Measurements from ENCODE around the gene TUBB2A.

TUBB2A gene

DNA sequence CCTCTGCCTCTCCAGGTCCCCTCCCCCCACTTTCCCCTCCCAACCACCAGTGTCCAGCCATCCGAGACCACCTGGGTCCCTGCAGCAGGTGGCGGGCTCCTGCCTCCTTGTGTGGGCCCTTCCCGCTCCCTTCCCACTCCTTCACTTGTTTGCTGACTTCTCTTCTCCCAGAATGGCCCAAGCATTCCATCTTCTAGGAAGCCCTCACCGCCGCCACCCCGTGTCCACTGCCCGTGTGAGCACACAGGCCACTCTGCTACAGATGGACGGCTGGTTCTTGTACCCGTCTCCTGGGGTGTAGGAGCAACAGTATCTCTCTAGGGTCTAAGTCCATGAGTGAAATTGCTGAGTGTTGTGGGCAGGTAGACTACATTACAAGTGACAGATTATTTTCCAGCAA, 23.8 kb downstream of the TUBB2A start:
- no peak overlapping the region for H3K4me3 ChIP-seq (replicated peaks; ENCODE audit: low read depth, low read length)
- no peak for DNase-seq (ENCODE audit: low read depth)
- TF ChIP-seq, protein P1, sequence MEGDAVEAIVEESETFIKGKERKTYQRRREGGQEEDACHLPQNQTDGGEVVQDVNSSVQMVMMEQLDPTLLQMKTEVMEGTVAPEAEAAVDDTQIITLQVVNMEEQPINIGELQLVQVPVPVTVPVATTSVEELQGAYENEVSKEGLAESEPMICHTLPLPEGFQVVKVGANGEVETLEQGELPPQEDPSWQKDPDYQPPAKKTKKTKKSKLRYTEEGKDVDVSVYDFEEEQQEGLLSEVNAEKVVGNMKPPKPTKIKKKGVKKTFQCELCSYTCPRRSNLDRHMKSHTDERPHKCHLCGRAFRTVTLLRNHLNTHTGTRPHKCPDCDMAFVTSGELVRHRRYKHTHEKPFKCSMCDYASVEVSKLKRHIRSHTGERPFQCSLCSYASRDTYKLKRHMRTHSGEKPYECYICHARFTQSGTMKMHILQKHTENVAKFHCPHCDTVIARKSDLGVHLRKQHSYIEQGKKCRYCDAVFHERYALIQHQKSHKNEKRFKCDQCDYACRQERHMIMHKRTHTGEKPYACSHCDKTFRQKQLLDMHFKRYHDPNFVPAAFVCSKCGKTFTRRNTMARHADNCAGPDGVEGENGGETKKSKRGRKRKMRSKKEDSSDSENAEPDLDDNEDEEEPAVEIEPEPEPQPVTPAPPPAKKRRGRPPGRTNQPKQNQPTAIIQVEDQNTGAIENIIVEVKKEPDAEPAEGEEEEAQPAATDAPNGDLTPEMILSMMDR (IDR thresholded peaks at IDR 0.05; ENCODE audit: low read length, missing control alignments), result no peak

GRCh38 chr6:3131695-3132094, 25.6 kb downstream of the TUBB2A start:
- H3K4me3 ChIP-seq (replicated peaks; ENCODE audit: low read depth, low read length), result no peak overlapping the region
- no peak for DNase-seq (ENCODE audit: low read depth)
- TF ChIP-seq, protein P1 (IDR thresholded peaks at IDR 0.05; ENCODE audit: low read length, missing control alignments), result no peak

DNA sequence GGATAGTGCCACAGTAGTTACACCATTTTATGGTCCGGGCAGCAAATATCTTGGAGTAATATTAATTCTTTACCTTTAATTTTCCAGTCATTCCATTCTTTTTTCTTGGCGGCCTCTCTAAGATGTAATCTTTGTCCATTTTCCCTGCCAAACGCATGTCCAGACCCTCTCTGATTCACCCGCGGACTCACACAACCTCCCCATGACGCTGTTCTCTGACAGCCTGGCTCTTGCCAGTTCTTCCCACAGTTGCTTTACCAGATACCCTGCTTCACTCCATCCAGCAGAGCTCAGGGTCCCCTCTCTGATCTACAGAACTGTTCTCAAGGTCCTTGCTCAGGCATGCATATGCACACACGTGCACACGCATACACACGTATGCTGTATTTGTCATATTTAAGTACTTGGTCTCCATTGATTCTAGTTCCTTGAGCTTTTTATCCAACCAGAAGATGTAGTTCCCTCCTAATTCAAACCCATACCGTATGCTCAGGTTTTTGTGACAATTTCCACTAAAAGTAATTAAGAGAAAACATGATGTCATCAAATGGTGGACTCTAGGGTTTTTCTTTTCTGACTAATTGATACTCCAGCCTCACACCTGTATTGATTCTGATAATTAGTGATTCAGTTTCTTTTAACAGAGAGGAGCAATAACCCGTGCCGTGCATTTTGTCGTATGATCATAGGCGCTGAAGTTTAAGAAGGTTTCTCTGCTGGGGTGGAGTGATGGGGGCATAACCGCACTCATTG, 28.8 kb downstream of the TUBB2A start:
- TF ChIP-seq, protein P1 (IDR thresholded peaks at IDR 0.05; ENCODE audit: low read length, missing control alignments), result no peak
- H3K4me3 ChIP-seq (replicated peaks; ENCODE audit: low read depth, low read length), result no peak overlapping the region
- DNase-seq (ENCODE audit: low read depth), result no peak

DNA sequence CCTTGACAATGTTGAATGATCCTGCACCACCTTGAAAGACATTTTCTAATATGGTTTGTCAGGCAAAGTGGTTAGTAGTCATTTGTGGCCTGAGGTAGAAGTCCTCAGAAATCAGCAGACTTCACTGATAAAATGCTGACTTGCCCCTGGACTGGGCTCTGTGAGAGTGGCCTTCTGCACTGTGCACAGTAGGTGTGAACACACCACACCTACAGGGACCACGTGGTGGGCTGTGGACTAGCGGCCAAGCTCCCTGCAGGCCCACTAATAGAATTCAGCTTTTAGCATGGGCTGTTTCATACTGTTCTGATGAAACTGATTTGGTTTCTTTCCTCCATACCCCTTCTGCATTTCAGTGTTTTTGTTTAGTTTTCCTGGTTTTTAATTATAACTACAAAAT, 31.5 kb downstream of the TUBB2A start:
- H3K4me3 ChIP-seq (replicated peaks; ENCODE audit: low read depth, low read length), result no peak overlapping the region
- TF ChIP-seq, protein P1 (IDR thresholded peaks at IDR 0.05; ENCODE audit: low read length, missing control alignments), result no peak
- no peak for DNase-seq (ENCODE audit: low read depth)

DNA sequence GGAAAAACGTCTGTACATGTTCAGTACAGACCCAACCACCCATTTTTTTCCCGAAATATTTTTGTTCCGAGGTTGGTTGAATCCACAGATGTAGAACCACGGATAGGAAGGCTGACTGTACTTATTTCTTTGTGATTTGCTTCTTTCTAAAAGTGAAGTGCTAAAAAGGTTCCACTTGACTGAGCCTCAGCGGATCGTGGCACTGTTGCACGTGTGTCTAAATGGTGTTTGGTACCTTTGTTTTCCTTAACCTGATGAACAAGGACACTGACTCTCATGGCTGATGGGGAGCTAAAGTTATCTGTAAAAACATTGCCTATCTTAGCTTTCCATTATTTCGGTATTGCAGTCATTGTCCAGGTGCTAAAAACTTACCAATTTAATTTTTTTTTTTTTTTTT, 32.7 kb downstream of the TUBB2A start:
- DNase-seq (ENCODE audit: low read depth), result no peak
- TF ChIP-seq, protein P1 (IDR thresholded peaks at IDR 0.05; ENCODE audit: low read length, missing control alignments), result no peak
- H3K4me3 ChIP-seq (replicated peaks; ENCODE audit: low read depth, low read length), result no peak overlapping the region

DNA sequence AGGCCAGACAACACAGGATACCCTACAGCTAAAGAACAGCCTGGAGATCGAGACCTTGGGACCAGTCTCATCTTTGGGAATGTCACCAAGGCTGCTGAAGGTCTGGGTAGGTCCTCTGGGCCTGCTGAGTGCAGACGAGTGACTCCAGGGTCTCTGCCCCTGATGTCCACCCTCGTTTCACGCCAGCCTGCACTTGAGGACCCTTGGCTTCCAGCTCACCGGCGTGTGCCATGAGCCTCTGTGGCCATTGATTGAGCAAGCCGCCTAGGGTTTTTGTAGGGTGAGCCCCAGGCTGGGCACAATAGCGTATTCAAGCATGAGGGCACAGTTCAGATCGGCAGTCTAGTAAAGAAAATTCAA, 34.5 kb downstream of the TUBB2A start:
- DNase-seq (ENCODE audit: low read depth), result no peak
- TF ChIP-seq, protein P1 (IDR thresholded peaks at IDR 0.05; ENCODE audit: low read length, missing control alignments), result no peak
- H3K4me3 ChIP-seq (replicated peaks; ENCODE audit: low read depth, low read length), result no peak overlapping the region

DNA sequence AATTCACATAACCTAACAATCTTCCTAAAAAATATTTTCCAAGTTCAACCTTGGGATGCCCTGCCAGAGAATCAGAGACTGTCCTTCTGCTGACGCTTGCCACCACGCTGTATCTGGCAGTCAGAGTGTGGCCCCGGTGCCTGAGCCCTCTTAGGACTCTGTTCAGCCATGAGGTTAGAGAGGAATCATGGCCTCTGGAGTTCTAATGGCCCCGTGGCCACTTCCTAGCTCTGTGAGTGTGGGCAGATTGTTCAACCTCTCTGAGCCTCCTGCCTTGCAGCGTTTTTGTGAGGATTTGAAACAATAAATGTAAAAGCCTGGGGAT, 36.6 kb downstream of the TUBB2A start:
- no peak for DNase-seq (ENCODE audit: low read depth)
- H3K4me3 ChIP-seq (replicated peaks; ENCODE audit: low read depth, low read length), result no peak overlapping the region
- TF ChIP-seq, protein P1 (IDR thresholded peaks at IDR 0.05; ENCODE audit: low read length, missing control alignments), result no peak
